HepG2 (cell line): ENCODE measurements around the gene ACACB. TPM values are rescaled to one million over a fixed set of nuclear protein-coding genes. Genes with fewer than 3 reads are reported as not detected.

ENCODE experiments used
- AGO1 ChIP-seq: fragments of 200-400 bp; formaldehyde crosslinking; IDR thresholded peaks from 2 replicates; pipeline ENCODE4 v1.6.1; 2017; ENCODE audit warnings: mild to moderate bottlenecking, low read depth, low read length, moderate library complexity; ENCODE audit not compliant: poor library complexity, severe bottlenecking
- MXD3 ChIP-seq: IDR thresholded peaks from 2 replicates; pipeline ENCODE4 v1.6.1; 2016; ENCODE audit warnings: mild to moderate bottlenecking, missing biosample characterization, missing genetic modification reagents
- NBN ChIP-seq: fragments of 450-650 bp; conservative IDR thresholded peaks from 2 replicates; pipeline ENCODE4 v1.6.1; 2017
- PCBP2 ChIP-seq: fragments of 200-400 bp; formaldehyde crosslinking; optimal IDR thresholded peaks from 2 replicates; pipeline ENCODE3; 2018; ENCODE audit warnings: low read length, low read depth; ENCODE audit not compliant: poor library complexity, severe bottlenecking
- RFXANK ChIP-seq: IDR thresholded peaks from 2 replicates; pipeline ENCODE4 v1.6.1; 2016
- RXRB ChIP-seq: IDR thresholded peaks from 2 replicates; pipeline ENCODE4 v1.6.1; 2016; ENCODE audit warnings: borderline replicate concordance, missing genetic modification reagents, missing compliant biosample characterization
- ZBTB46 ChIP-seq: sonication (generic); formaldehyde crosslinking; IDR thresholded peaks from 2 replicates; pipeline ENCODE4 v1.4.0; 2020; ENCODE audit warnings: mild to moderate bottlenecking, missing genetic modification reagents, borderline replicate concordance
- ZFP1 ChIP-seq: IDR thresholded peaks from 2 replicates; pipeline ENCODE4 v1.6.1; 2016
- ZFYVE20 ChIP-seq: sonication (generic); formaldehyde crosslinking; IDR thresholded peaks from 2 replicates; pipeline ENCODE4 v1.8.0; 2023; ENCODE audit warnings: low read depth, mild to moderate bottlenecking, moderate library complexity, missing genetic modification reagents, borderline replicate concordance
- ZNF280D ChIP-seq: sonication (generic); formaldehyde crosslinking; IDR thresholded peaks from 2 replicates; pipeline ENCODE4 v1.5.1; 2020; ENCODE audit warnings: mild to moderate bottlenecking, missing genetic modification reagents
- ZNF33B ChIP-seq: sonication (generic); formaldehyde crosslinking; IDR thresholded peaks from 2 replicates; pipeline ENCODE4 v1.5.1; 2020; ENCODE audit warnings: mild to moderate bottlenecking, missing genetic modification reagents
- ZNF414 ChIP-seq: sonication (generic); formaldehyde crosslinking; IDR thresholded peaks from 2 replicates; pipeline ENCODE4 v1.5.0; 2020; ENCODE audit warnings: missing genetic modification reagents
- ZNF574 ChIP-seq: sonication (generic); formaldehyde crosslinking; IDR thresholded peaks from 2 replicates; pipeline ENCODE4 v1.4.0; 2020; ENCODE audit warnings: missing genetic modification reagents
- ZNF761 ChIP-seq: sonication (generic); formaldehyde crosslinking; conservative IDR thresholded peaks from 2 replicates; pipeline ENCODE4 v1.4.0; 2020; ENCODE audit warnings: mild to moderate bottlenecking, missing genetic modification reagents
- polyA plus RNA-seq, 8 experiments: library from polyadenylated mRNA; depleted of rRNA in 3 of 8; stranded (reverse) in 7 of 8; unstranded in 1 of 8; fragments of >200 nt; fragmentation: Illumina TruSeq in 4 of 8; extraction: Trizol in 4 of 8; gene quantifications; 2 replicates each; pipeline versions ENCODE4 v1.2.1 to v1.2.3, GENCODE V29; 2011 to 2016; ENCODE audit warnings: low read depth in 4 of 8, missing spikeins in 1 of 8, mixed read lengths in 1 of 8; ENCODE audit not compliant: insufficient read depth in 1 of 8
- total RNA-seq, 5 experiments: library from RNA; depleted of rRNA; stranded (reverse); fragments of >200 nt; fragmentation: Illumina TruSeq; extraction: Trizol; gene quantifications; 2 replicates each; pipeline ENCODE4 v1.2.3, GENCODE V29; 2016; ENCODE audit warnings: low read depth in 1 of 5
- TF ChIP-seq, protein P1 (sequence below): IDR thresholded peaks from 2 replicates; pipeline ENCODE4 v1.6.1; 2018; ENCODE audit warnings: missing genetic modification reagents
- TF ChIP-seq, protein P2 (sequence below): IDR thresholded peaks from 2 replicates; pipeline ENCODE4 v1.6.1; 2016; ENCODE audit warnings: low read depth, borderline replicate concordance
- TF ChIP-seq, protein P3 (sequence below): sonication (generic); formaldehyde crosslinking; IDR thresholded peaks from 2 replicates; pipeline ENCODE4 v1.4.0; 2020; ENCODE audit warnings: low read depth, mild to moderate bottlenecking, missing genetic modification reagents

ACACB gene
- total and polyA plus RNA-seq, 2 of the 13 experiments (the other 11 are each of a cell fraction or from before 2014, with no cell fraction given), result 6.2 to 8.6 TPM

- peak; percentile 61; the same call in 1 of the 2 replicates for TF ChIP-seq RXRB (CRISPR knock-in tag)
- peak; percentile 46; the same call in 1 of the 2 replicates for TF ChIP-seq ZFP1 (CRISPR knock-in tag)
- no peak for TF ChIP-seq ZNF33B (CRISPR knock-in tag)
- TF ChIP-seq ZNF280D (CRISPR knock-in tag), result no peak
- no peak; the same call in 1 of the 2 replicates for TF ChIP-seq ZNF574 (CRISPR knock-in tag)
- TF ChIP-seq NBN, result no peak
- TF ChIP-seq, protein P1, sequence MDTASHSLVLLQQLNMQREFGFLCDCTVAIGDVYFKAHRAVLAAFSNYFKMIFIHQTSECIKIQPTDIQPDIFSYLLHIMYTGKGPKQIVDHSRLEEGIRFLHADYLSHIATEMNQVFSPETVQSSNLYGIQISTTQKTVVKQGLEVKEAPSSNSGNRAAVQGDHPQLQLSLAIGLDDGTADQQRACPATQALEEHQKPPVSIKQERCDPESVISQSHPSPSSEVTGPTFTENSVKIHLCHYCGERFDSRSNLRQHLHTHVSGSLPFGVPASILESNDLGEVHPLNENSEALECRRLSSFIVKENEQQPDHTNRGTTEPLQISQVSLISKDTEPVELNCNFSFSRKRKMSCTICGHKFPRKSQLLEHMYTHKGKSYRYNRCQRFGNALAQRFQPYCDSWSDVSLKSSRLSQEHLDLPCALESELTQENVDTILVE (CRISPR knock-in tag), result no peak
- TF ChIP-seq ZFYVE20 (CRISPR knock-in tag), result no peak
- TF ChIP-seq, protein P2, sequence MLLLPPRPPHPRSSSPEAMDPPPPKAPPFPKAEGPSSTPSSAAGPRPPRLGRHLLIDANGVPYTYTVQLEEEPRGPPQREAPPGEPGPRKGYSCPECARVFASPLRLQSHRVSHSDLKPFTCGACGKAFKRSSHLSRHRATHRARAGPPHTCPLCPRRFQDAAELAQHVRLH, result peak; percentile 60; the same call in 1 of the 2 replicates
- no peak for TF ChIP-seq ZNF414 (CRISPR knock-in tag)
- peak; percentile 51 for TF ChIP-seq AGO1
- TF ChIP-seq PCBP2, result no peak
- TF ChIP-seq ZBTB46 (CRISPR knock-in tag), result no peak
- TF ChIP-seq MXD3 (CRISPR knock-in tag), result 0 out of 2 replicates have a peak, but pooled peaks have one; percentile 26
- TF ChIP-seq RFXANK, result no peak
- TF ChIP-seq, protein P3, sequence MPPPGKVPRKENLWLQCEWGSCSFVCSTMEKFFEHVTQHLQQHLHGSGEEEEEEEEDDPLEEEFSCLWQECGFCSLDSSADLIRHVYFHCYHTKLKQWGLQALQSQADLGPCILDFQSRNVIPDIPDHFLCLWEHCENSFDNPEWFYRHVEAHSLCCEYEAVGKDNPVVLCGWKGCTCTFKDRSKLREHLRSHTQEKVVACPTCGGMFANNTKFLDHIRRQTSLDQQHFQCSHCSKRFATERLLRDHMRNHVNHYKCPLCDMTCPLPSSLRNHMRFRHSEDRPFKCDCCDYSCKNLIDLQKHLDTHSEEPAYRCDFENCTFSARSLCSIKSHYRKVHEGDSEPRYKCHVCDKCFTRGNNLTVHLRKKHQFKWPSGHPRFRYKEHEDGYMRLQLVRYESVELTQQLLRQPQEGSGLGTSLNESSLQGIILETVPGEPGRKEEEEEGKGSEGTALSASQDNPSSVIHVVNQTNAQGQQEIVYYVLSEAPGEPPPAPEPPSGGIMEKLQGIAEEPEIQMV (CRISPR knock-in tag), result no peak; the same call in 1 of the 2 replicates
- 0 out of 2 replicates have a peak, but pooled peaks have one; percentile 20 for TF ChIP-seq ZNF761 (CRISPR knock-in tag)
Observed at GRCh38 chr12:109110988-109111495, 5.3 kb upstream of the ACACB start (continued).
